ENCODE measurements around the gene GARNL3.

GRCh38 chr9:127232833-127233549 lies 31.6 kb upstream of the GARNL3 start:
- TF ChIP-seq CTCF (IDR thresholded peaks at IDR 0.05) = no peak
- no peak for TF ChIP-seq POLR2A (IDR thresholded peaks at IDR 0.05)
- no peak for TF ChIP-seq EP300 (IDR thresholded peaks at IDR 0.05)
- TF ChIP-seq POLR2AphosphoS5 (IDR thresholded peaks at IDR 0.05) = no peak
